WTC11 (cell line): Measurements from ENCODE around the gene TPRG1L. TPM values are rescaled to one million over a fixed set of nuclear protein-coding genes. Genes with fewer than 3 reads are reported as not detected.

ENCODE experiments used
- ATAC-seq: fragments of 200-7000 bp; cut with Tn5 transposase; 2 replicates; pipeline ENCODE4 v1.10.0; 2021; ENCODE audit warnings: mild to moderate bottlenecking, moderate library complexity
- CTCF ChIA-PET: fragments of 300-600 bp; sonication (Branson Sonifier 250); formaldehyde crosslinking; loops from one replicate; lab custom pipeline; 2021; ENCODE audit warnings: antibody characterized with exemption; lab: Charles Lee
- POLR2A ChIA-PET: fragments of 350-600 bp; sonication (Branson Sonifier 250); formaldehyde crosslinking; loops from one replicate; lab custom pipeline; 2021; ENCODE audit warnings: antibody characterized with exemption; lab: Charles Lee
- DNase-seq: peaks from one replicate; pipeline ENCODE4 v3.0.0; 2021; ENCODE audit warnings: low spot score
- H3K27ac Mint-ChIP-seq: 2 replicates; pipeline ENCODE4 v1.8.0; 2021; ENCODE audit warnings: mixed read lengths
- H3K27me3 Mint-ChIP-seq: 2 replicates; pipeline ENCODE4 v1.8.0; 2021; ENCODE audit warnings: low read depth, mild to moderate bottlenecking, moderate library complexity, mixed read lengths
- H3K36me3 Mint-ChIP-seq: 2 replicates; pipeline ENCODE4 v1.8.0; 2021; ENCODE audit warnings: mixed read lengths
- H3K4me1 Mint-ChIP-seq: 2 replicates; pipeline ENCODE4 v1.8.0; 2022; ENCODE audit warnings: mixed read lengths
- H3K4me3 Mint-ChIP-seq: 2 replicates; pipeline ENCODE4 v1.8.0; 2021; ENCODE audit warnings: mild to moderate bottlenecking, moderate library complexity, mixed read lengths
- H3K9me3 Mint-ChIP-seq: 2 replicates; pipeline ENCODE4 v1.8.0; 2021; ENCODE audit warnings: mixed read lengths
- AR ChIP-seq: fragments of 250-450 bp; sonication (Bioruptor Pico); IDR thresholded peaks from 2 replicates; pipeline ENCODE4 v1.9.0; 2021; ENCODE audit warnings: mild to moderate bottlenecking
- ATF2 ChIP-seq: sonication (generic); formaldehyde crosslinking; IDR thresholded peaks from 2 replicates; pipeline ENCODE4 v1.8.1; 2022; ENCODE audit warnings: low read depth, missing genetic modification reagents, borderline replicate concordance
- FOXK1 ChIP-seq: sonication (generic); formaldehyde crosslinking; IDR thresholded peaks from 2 replicates; pipeline ENCODE4 v1.8.0; 2022; ENCODE audit warnings: mild to moderate bottlenecking, moderate library complexity, missing genetic modification reagents
- FOXP1 ChIP-seq: sonication (generic); formaldehyde crosslinking; IDR thresholded peaks from 2 replicates; pipeline ENCODE4 v1.8.0; 2022; ENCODE audit warnings: missing genetic modification reagents, mild to moderate bottlenecking, moderate library complexity, borderline replicate concordance
- HMGXB4 ChIP-seq: sonication (generic); formaldehyde crosslinking; IDR thresholded peaks from 2 replicates; pipeline ENCODE4 v1.8.1; 2023; ENCODE audit warnings: mild to moderate bottlenecking, moderate library complexity, missing genetic modification reagents
- ZNF263 ChIP-seq: sonication (generic); formaldehyde crosslinking; IDR thresholded peaks from 2 replicates; pipeline ENCODE4 v1.8.1; 2022; ENCODE audit warnings: low read depth, mild to moderate bottlenecking, moderate library complexity, missing genetic modification reagents
- total RNA-seq: library from RNA; stranded (reverse); gene quantifications from 3 replicates; pipeline ENCODE4 v1.2.3, GENCODE V29; 2021
- TF ChIP-seq, protein P1 (sequence below): sonication (generic); formaldehyde crosslinking; IDR thresholded peaks from 2 replicates; pipeline ENCODE4 v1.8.1; 2023; ENCODE audit warnings: mild to moderate bottlenecking, missing genetic modification reagents, moderate library complexity
- TF ChIP-seq, protein P2 (sequence below): sonication (generic); formaldehyde crosslinking; IDR thresholded peaks from 2 replicates; pipeline ENCODE4 v1.8.0; 2022; ENCODE audit warnings: mild to moderate bottlenecking, missing genetic modification reagents
- TF ChIP-seq, protein P3 (sequence below): sonication (generic); formaldehyde crosslinking; IDR thresholded peaks from 2 replicates; pipeline ENCODE4 v1.8.0; 2022; ENCODE audit warnings: mild to moderate bottlenecking, missing genetic modification reagents
- TF ChIP-seq, protein P4 (sequence below): fragments of 200-600 bp; IDR thresholded peaks from 2 replicates; pipeline ENCODE4 v1.8.0; 2022; ENCODE audit warnings: antibody characterized with exemption
- TF ChIP-seq, protein P5 (sequence below): sonication (generic); formaldehyde crosslinking; IDR thresholded peaks from 2 replicates; pipeline ENCODE4 v1.8.0; 2022; ENCODE audit warnings: mild to moderate bottlenecking, missing genetic modification reagents

TPRG1L gene
- total RNA-seq, 1 experiment from 2014 or later = 20.9 TPM

- TF ChIP-seq, protein P1, sequence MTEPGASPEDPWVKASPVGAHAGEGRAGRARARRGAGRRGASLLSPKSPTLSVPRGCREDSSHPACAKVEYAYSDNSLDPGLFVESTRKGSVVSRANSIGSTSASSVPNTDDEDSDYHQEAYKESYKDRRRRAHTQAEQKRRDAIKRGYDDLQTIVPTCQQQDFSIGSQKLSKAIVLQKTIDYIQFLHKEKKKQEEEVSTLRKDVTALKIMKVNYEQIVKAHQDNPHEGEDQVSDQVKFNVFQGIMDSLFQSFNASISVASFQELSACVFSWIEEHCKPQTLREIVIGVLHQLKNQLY = no peak
- TF ChIP-seq, protein P2, sequence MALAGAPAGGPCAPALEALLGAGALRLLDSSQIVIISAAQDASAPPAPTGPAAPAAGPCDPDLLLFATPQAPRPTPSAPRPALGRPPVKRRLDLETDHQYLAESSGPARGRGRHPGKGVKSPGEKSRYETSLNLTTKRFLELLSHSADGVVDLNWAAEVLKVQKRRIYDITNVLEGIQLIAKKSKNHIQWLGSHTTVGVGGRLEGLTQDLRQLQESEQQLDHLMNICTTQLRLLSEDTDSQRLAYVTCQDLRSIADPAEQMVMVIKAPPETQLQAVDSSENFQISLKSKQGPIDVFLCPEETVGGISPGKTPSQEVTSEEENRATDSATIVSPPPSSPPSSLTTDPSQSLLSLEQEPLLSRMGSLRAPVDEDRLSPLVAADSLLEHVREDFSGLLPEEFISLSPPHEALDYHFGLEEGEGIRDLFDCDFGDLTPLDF (CRISPR knock-in tag) = no peak
- TF ChIP-seq, protein P3, sequence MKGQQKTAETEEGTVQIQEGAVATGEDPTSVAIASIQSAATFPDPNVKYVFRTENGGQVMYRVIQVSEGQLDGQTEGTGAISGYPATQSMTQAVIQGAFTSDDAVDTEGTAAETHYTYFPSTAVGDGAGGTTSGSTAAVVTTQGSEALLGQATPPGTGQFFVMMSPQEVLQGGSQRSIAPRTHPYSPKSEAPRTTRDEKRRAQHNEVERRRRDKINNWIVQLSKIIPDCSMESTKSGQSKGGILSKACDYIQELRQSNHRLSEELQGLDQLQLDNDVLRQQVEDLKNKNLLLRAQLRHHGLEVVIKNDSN (CRISPR knock-in tag) = no peak
Observed at GRCh38 chr1:3650248-3651025, 25.6 kb downstream of the TPRG1L start (continued).

DNA sequence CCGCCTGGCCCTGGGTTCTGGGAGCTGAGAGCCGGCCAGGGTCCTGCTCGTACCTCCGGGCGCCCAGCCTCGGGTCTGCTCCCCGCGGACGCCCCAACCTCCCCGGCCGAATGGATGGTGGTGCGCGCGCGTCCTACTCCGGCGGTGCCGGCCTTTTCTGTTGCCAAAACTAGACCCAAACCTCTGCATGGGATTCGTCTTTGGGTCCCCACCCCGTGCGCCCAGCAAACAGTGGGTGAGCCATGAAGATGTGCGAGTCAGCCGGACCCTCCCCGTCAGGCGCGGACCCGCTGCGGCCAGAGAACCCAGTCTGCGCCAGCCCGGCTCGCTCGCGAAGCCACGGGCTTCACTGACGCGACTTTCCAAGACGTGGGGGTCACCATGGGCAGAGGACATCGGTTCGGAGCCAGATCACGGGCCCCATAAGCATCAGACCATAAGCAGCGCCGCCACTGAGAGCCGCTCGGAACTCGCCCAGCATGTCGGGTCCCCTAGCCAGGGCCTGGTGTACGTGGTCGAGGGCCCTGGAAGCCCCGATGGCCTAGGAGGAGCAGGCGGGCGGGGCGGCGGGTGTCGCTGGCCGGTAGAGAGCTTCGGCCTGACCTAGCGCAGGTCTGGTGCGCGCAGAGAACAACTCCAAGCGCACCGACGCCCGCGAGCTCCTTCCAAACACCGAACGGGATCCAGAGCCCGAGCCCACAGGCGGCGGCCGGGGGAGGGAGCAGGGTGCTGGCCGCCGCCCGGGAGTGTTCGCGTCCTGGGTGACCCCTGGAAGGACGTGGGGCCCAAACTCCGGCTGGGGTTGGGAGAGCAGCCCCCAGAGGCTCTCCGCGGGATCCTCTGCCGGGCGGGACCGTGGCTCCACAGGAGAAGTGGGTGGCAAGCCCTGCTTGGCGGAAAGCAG, 26.5 kb downstream of the TPRG1L start:
- Mint-ChIP-seq H3K9me3 (no peaks in the 10 kb centered on the region), H3K27me3 (peaks cover 56% of the 10 kb centered on the region), H3K4me3 (peak overlapping the region; percentile 82), H3K36me3 (peaks cover 8% of the 10 kb centered on the region; the same call in 1 of the 2 replicates), H3K4me1 (peaks cover 10% of the 10 kb centered on the region), H3K27ac (no peak overlapping the region)
- peak; percentile 51 for ATAC-seq
- POLR2A ChIA-PET = interaction anchor here (1.0 kb wide), 1 partner anchor 76 kb away, joined by 3 read pairs; no protein-coding TSS in a partner anchor
- TF ChIP-seq FOXP1 (no peak), HMGXB4 (peak; percentile 32; the same call in 1 of the 2 replicates), ZNF263 (0 out of 2 replicates have a peak, but pooled peaks have one; percentile 40), FOXK1 (CRISPR knock-in tag) (no peak), AR (CRISPR knock-in tag) (no peak), ATF2 (no peak)
- TF ChIP-seq, protein P4, sequence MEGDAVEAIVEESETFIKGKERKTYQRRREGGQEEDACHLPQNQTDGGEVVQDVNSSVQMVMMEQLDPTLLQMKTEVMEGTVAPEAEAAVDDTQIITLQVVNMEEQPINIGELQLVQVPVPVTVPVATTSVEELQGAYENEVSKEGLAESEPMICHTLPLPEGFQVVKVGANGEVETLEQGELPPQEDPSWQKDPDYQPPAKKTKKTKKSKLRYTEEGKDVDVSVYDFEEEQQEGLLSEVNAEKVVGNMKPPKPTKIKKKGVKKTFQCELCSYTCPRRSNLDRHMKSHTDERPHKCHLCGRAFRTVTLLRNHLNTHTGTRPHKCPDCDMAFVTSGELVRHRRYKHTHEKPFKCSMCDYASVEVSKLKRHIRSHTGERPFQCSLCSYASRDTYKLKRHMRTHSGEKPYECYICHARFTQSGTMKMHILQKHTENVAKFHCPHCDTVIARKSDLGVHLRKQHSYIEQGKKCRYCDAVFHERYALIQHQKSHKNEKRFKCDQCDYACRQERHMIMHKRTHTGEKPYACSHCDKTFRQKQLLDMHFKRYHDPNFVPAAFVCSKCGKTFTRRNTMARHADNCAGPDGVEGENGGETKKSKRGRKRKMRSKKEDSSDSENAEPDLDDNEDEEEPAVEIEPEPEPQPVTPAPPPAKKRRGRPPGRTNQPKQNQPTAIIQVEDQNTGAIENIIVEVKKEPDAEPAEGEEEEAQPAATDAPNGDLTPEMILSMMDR = no peak
- TF ChIP-seq, protein P5, sequence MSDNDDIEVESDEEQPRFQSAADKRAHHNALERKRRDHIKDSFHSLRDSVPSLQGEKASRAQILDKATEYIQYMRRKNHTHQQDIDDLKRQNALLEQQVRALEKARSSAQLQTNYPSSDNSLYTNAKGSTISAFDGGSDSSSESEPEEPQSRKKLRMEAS (CRISPR knock-in tag) = 0 out of 2 replicates have a peak, but pooled peaks have one; percentile 17
- CTCF ChIA-PET = interaction anchor here (0.9 to 3.8 kb wide), 12 partner anchors 22 to 198 kb away, joined by 3 to 27 read pairs (median 6); no protein-coding TSS in a partner anchor
- peak; percentile 65 for DNase-seq
